HepG2 (cell line): ENCODE results near the gene CAB39. TPM values are rescaled to one million over a fixed set of nuclear protein-coding genes. Genes with fewer than 3 reads are reported as not detected.

Experiments used
- AGO1 ChIP-seq: fragments of 200-400 bp; formaldehyde crosslinking; IDR thresholded peaks from 2 replicates; pipeline ENCODE4 v1.6.1; 2017; ENCODE audit warnings: mild to moderate bottlenecking, low read depth, low read length, moderate library complexity; ENCODE audit not compliant: poor library complexity, severe bottlenecking
- CCDC6 ChIP-seq: sonication (generic); formaldehyde crosslinking; IDR thresholded peaks from 2 replicates; pipeline ENCODE4 v1.8.1; 2022; ENCODE audit warnings: mild to moderate bottlenecking, missing genetic modification reagents, moderate library complexity
- E2F1 ChIP-seq: sonication (generic); formaldehyde crosslinking; IDR thresholded peaks from 2 replicates; pipeline ENCODE4 v1.5.0; 2020; ENCODE audit warnings: missing genetic modification reagents
- ETV6 ChIP-seq: sonication (generic); formaldehyde crosslinking; conservative IDR thresholded peaks from 2 replicates; pipeline ENCODE4 v1.4.0; 2020; ENCODE audit warnings: missing genetic modification reagents
- NCOA1 ChIP-seq: sonication (generic); formaldehyde crosslinking; IDR thresholded peaks from 2 replicates; pipeline ENCODE4 v1.9.0; 2021; ENCODE audit warnings: missing genetic modification reagents
- NKX3-1 ChIP-seq: sonication (generic); formaldehyde crosslinking; IDR thresholded peaks from 2 replicates; pipeline ENCODE4 v1.5.0; 2020; ENCODE audit warnings: missing genetic modification reagents
- ONECUT2 ChIP-seq: sonication (generic); formaldehyde crosslinking; IDR thresholded peaks from 2 replicates; pipeline ENCODE4 v1.4.0; 2020; ENCODE audit warnings: missing genetic modification reagents
- SAP130 ChIP-seq: IDR thresholded peaks from 2 replicates; pipeline ENCODE4 v1.6.1; 2016; ENCODE audit warnings: low read depth
- SETDB1 ChIP-seq: sonication (generic); formaldehyde crosslinking; IDR thresholded peaks from 2 replicates; pipeline ENCODE4 v1.5.1; 2020; ENCODE audit warnings: missing genetic modification reagents, mild to moderate bottlenecking, borderline replicate concordance
- SOX13 ChIP-seq, 3 experiments: fragments of 450-650 bp in 1 of 3; sonication (generic) in 1 of 3; formaldehyde crosslinking in 1 of 3; IDR thresholded peaks in 2 of 3; conservative IDR thresholded peaks in 1 of 3; 2 replicates each; pipeline versions ENCODE4 v1.5.0 to v1.6.1; 2016 to 2020; ENCODE audit warnings: antibody characterized with exemption in 1 of 3, mild to moderate bottlenecking in 1 of 3, missing compliant biosample characterization in 1 of 3, missing genetic modification reagents in 1 of 3, moderate library complexity in 1 of 3
- TERF1 ChIP-seq: sonication (generic); formaldehyde crosslinking; IDR thresholded peaks from 2 replicates; pipeline ENCODE4 v1.8.0; 2022; ENCODE audit warnings: mild to moderate bottlenecking, missing genetic modification reagents, moderate library complexity
- XBP1 ChIP-seq: sonication (generic); formaldehyde crosslinking; IDR thresholded peaks from 2 replicates; pipeline ENCODE4 v1.5.0; 2020; ENCODE audit warnings: missing genetic modification reagents
- ZFP82 ChIP-seq: sonication (generic); formaldehyde crosslinking; IDR thresholded peaks from 2 replicates; pipeline ENCODE4 v1.5.1; 2020; ENCODE audit warnings: mild to moderate bottlenecking, missing genetic modification reagents, borderline replicate concordance
- ZNF232 ChIP-seq: sonication (generic); formaldehyde crosslinking; IDR thresholded peaks from 2 replicates; pipeline ENCODE4 v1.4.0; 2020; ENCODE audit warnings: missing genetic modification reagents, borderline replicate concordance
- ZNF251 ChIP-seq: sonication (generic); formaldehyde crosslinking; IDR thresholded peaks from 2 replicates; pipeline ENCODE4 v1.9.0; 2021; ENCODE audit warnings: mild to moderate bottlenecking, missing genetic modification reagents
- ZNF414 ChIP-seq: sonication (generic); formaldehyde crosslinking; IDR thresholded peaks from 2 replicates; pipeline ENCODE4 v1.5.0; 2020; ENCODE audit warnings: missing genetic modification reagents
- ZNF557 ChIP-seq: sonication (generic); formaldehyde crosslinking; IDR thresholded peaks from 2 replicates; pipeline ENCODE4 v1.4.0; 2020; ENCODE audit warnings: missing genetic modification reagents
- ZNF570 ChIP-seq: sonication (generic); formaldehyde crosslinking; IDR thresholded peaks from 2 replicates; pipeline ENCODE4 v1.4.0; 2020; ENCODE audit warnings: mild to moderate bottlenecking, missing genetic modification reagents, borderline replicate concordance
- ZNF574 ChIP-seq: sonication (generic); formaldehyde crosslinking; IDR thresholded peaks from 2 replicates; pipeline ENCODE4 v1.4.0; 2020; ENCODE audit warnings: missing genetic modification reagents
- ZNF652 ChIP-seq: IDR thresholded peaks from 2 replicates; pipeline ENCODE4 v1.6.1; 2016; ENCODE audit warnings: low read depth, borderline replicate concordance
- ZNF724P ChIP-seq: sonication (generic); formaldehyde crosslinking; IDR thresholded peaks from 2 replicates; pipeline ENCODE4 v1.8.0; 2022; ENCODE audit warnings: missing genetic modification reagents, borderline replicate concordance
- ZNF777 ChIP-seq: sonication (generic); formaldehyde crosslinking; IDR thresholded peaks from 2 replicates; pipeline ENCODE4 v1.4.0; 2020; ENCODE audit warnings: missing genetic modification reagents
- ZNF878 ChIP-seq: sonication (generic); formaldehyde crosslinking; IDR thresholded peaks from 2 replicates; pipeline ENCODE4 v1.8.1; 2023; ENCODE audit warnings: mild to moderate bottlenecking, missing genetic modification reagents, moderate library complexity
- ZNF879 ChIP-seq: sonication (generic); formaldehyde crosslinking; IDR thresholded peaks from 2 replicates; pipeline ENCODE4 v1.8.1; 2023; ENCODE audit warnings: missing genetic modification reagents
- ZSCAN30 ChIP-seq: sonication (generic); formaldehyde crosslinking; IDR thresholded peaks from 2 replicates; pipeline ENCODE4 v1.5.0; 2020; ENCODE audit warnings: mild to moderate bottlenecking, missing genetic modification reagents
- polyA plus RNA-seq, 8 experiments: library from polyadenylated mRNA; depleted of rRNA in 3 of 8; stranded (reverse) in 7 of 8; unstranded in 1 of 8; fragments of >200 nt; fragmentation: Illumina TruSeq in 4 of 8; extraction: Trizol in 4 of 8; gene quantifications; 2 replicates each; pipeline versions ENCODE4 v1.2.1 to v1.2.3, GENCODE V29; 2011 to 2016; ENCODE audit warnings: low read depth in 4 of 8, missing spikeins in 1 of 8, mixed read lengths in 1 of 8; ENCODE audit not compliant: insufficient read depth in 1 of 8
- total RNA-seq, 5 experiments: library from RNA; depleted of rRNA; stranded (reverse); fragments of >200 nt; fragmentation: Illumina TruSeq; extraction: Trizol; gene quantifications; 2 replicates each; pipeline ENCODE4 v1.2.3, GENCODE V29; 2016; ENCODE audit warnings: low read depth in 1 of 5

The CAB39 gene
- total and polyA plus RNA-seq, 2 of the 13 experiments (the other 11 are each of a cell fraction or from before 2014, with no cell fraction given): 19.3 to 45.3 TPM

- TF ChIP-seq ZNF574 (CRISPR knock-in tag): peak; percentile 67
- TF ChIP-seq ZNF557 (CRISPR knock-in tag): no peak
- no peak for TF ChIP-seq SOX13 (IDR thresholded peaks at IDR 0.05)
- TF ChIP-seq SOX13 (CRISPR knock-in tag; conservative IDR thresholded peaks at IDR 0.05 in 1 of 2, IDR thresholded peaks at IDR 0.05 in 1 of 2): no peak; a peak in 1 of 4 replicates
- TF ChIP-seq NCOA1 (CRISPR knock-in tag): 0 out of 2 replicates have a peak, but pooled peaks have one; percentile 46
- peak; percentile 90 for TF ChIP-seq SAP130 (CRISPR knock-in tag)
- TF ChIP-seq ZNF724P (CRISPR knock-in tag): peak; percentile 61; the same call in 1 of the 2 replicates
- peak; percentile 97; the same call in 1 of the 2 replicates for TF ChIP-seq ZFP82 (CRISPR knock-in tag)
- no peak for TF ChIP-seq ONECUT2 (CRISPR knock-in tag)
- TF ChIP-seq AGO1: no peak
- TF ChIP-seq ETV6: no peak
- TF ChIP-seq ZNF777 (CRISPR knock-in tag): peak; percentile 92
- no peak for TF ChIP-seq SETDB1 (CRISPR knock-in tag)
- TF ChIP-seq ZNF879: no peak
- no peak for TF ChIP-seq XBP1
- peak; percentile 53; the same call in 1 of the 2 replicates for TF ChIP-seq ZNF570 (CRISPR knock-in tag)
- TF ChIP-seq ZNF878 (CRISPR knock-in tag): no peak
- no peak for TF ChIP-seq ZSCAN30
- TF ChIP-seq ZNF251 (CRISPR knock-in tag): no peak
- peak; percentile 92 for TF ChIP-seq ZNF652 (CRISPR knock-in tag)
- TF ChIP-seq TERF1 (CRISPR knock-in tag): no peak
- TF ChIP-seq E2F1: 0 out of 2 replicates have a peak, but pooled peaks have one; percentile 32
- TF ChIP-seq NKX3-1 (CRISPR knock-in tag): no peak
- TF ChIP-seq CCDC6: no peak
- 0 out of 2 replicates have a peak, but pooled peaks have one; percentile 28 for TF ChIP-seq ZNF232
- no peak for TF ChIP-seq ZNF414 (CRISPR knock-in tag)
These were observed 152.1 kb downstream of the CAB39 start, which contains the start of gene ITM2C (continued) for GRCh38 chr2:230864605-230865306.
